Occipital lobe (tissue), 2 donors: ENCODE results near the gene TCN1. TPM values are rescaled to one million over a fixed set of nuclear protein-coding genes. Genes with fewer than 3 reads are reported as not detected.
"Not testable (repeated sequence)": the region's sequence is repeated elsewhere in the genome, so short reads cannot be mapped to it uniquely, and the experiment has no call there.

Source experiments
- DNase-seq: peaks from one replicate; lab custom pipeline; 2025; lab: John Stamatoyannopoulos, UW
- total RNA-seq: library from RNA; depleted of rRNA; stranded (reverse); fragments of >200 nt; gene quantifications from one replicate; pipeline ENCODE4 v1.2.3, GENCODE V29; 2014

The TCN1 gene
- total RNA-seq, 1 donor from 2014 or later = 1.2 TPM

DNA sequence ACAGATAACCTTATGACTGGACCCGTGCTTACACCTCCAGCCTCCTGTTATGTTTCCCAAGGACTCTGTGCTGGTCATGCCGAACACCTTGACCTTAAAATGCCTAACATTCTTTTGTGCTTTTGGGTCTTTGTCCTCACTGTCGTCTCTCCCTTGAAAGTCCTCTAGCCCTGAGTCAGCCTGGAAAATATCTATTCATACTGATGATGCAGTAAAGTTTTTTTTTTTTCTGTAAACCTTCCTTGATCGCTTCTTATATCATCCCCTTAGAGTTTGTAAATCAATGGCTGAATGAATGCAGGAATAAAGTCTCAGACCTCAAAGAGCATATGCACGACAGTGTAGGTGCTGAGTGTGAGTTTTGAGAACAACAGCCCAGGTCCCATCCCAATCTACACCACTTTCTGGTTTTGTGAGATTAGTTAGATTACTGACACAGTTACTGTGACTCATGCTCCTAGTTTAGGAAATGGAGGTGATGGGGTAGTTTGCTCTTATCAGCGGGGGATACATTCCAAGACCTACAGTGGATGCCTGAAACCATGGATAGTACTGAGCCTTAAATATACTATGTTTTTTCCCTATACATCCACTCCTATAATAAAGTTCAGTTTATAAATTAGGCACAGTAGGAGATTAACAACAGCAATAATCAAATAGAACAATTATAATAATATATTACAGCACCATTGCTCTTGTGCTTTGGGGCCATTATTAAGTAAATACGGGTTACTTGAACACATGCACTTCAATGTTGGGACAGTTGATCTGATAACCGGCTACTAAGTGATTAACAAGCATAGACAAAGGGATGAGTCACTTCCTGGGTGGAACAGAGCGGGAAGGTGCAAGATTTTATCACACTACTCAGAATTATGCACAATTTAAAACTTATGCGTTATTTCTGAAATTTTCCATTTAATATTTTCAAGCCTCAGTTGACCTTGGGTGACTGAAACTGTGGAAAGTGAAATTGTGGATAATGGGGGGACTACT, 8.6 kb downstream of the TCN1 start:
- no peak for DNase-seq

DNA sequence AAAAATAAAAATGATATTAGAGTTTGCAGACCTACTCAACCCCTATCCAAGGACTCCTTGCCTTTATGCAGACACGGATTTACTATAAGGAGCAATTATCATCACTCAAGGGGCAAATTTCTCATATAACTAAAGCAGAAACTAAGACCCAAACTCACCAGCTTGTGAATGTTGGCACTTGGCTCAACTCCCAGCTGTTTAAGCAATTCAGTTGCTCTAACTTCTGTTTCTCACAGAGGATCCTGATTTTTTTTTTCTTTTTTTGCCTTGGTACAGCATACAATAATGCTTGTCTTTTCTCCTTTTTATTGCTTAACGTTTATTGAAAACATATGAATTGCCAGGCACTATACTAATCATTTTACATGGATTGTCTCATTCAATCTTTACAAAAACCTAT, 11.4 kb downstream of the TCN1 start:
- no peak for DNase-seq

DNA sequence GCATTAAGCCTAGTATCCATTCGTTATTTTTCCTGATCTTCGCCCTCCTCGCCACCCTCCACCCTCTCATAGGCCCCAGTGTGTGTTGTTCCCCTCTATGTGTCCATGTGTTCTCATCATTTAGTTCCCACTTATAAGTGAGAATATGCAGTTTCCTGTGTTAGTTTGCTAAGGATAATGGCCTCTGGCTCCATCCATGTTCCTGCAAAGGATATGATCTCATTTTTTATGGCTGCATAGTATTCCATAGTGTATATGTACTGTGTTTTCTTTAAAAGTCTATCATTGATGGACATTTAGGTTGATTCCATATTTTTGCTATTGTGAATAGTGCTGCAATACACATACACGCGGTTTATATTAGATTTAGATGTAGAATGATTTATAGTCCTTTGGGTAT, 14.9 kb downstream of the TCN1 start:
- not testable (repeated sequence) for DNase-seq

DNA sequence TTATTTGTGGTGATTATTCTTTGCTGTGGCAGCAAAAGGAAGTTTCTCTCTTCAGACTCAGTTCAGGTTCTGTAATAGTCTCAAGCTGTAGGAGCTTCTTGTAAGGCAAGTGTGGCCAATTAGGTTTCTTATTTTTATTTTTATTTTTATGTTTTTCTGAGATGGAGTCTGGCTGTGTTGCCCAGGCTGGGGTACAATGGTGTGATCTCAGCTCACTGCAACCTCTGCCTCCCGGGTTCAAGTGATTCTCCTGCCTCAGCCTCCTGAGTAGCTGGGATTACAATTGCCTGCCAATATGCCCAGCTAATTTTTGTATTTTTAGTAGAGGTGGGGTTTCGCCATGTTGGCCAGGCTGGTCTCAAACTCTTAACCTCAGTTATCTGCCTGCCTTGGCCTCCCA, 16.7 kb downstream of the TCN1 start:
- DNase-seq = not testable (repeated sequence)

DNA sequence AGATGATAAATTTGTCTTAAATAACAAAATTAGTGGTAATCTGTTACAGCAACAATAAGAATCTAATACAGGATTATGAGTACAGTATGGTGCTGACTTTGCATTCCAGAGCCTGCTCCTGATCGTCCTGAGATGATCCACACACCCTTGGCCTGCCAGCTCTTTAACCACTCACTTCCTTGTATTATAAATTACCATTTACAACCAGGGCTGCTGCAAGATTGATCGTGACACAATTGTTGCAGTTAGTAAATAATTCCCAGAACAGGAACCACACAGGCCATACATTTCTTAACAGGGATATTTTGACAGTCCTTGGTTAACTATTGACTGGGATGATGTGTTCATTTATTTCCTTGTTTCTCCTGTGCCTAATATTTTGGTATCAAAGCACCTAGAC, 17.2 kb downstream of the TCN1 start:
- no peak for DNase-seq

DNA sequence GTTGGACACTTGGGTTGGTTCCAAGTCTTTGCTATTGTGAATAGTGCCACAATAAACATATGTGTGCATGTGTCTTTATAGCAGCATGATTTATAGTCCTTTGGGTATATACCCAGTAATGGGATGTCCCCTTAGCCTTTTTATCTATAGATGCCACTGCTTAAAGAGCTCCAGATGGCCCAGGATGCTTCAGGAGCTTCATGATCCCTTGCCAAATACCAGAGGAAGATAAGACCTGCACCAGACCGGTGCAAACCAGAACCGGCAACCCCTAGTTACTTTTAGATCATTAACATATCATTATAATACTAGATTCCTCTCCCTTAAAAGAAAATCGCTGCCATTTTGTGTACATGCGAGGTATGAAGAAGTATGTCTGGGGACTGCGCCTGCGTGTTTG, 17.8 kb downstream of the TCN1 start:
- not testable (repeated sequence) for DNase-seq

DNA sequence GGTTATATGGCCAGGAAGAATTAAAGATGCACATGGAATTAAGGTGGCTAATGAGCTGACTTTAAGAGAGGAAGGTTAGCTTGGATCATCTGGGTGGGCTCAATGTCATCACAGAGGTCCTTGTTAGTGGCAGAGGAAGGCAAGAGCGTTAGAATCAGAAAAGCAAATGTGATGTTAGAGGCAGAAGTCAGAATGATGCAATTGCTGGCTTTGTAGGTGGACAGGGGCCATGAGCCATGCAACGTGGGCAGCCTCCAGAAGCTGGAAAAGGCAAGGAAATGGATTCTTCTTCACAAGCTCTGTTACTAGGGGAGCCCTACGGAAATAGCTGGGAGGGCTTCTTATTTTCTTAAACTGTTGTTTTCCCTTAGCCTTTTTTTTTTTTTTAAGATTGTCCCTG, 18.7 kb downstream of the TCN1 start:
- no peak for DNase-seq

DNA sequence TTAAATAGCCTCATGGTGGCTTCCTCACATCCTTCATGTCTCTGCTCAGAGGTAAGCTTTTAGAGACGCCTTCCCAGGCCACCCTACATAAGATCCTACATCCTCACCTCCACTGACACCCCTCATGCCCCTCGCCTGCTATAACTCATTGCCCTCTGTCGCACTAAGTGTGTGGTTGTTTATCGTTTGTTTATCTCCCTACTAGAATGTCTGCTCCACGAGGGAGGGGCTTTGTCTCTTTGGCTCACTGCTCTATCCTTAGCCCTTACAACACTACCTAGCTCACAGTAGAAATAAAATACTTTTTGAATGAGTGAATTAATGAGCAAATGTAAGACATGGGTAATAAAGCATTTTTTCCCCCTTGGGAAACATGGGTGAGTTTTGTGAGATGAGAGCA, 19.7 kb downstream of the TCN1 start:
- no peak for DNase-seq

DNA sequence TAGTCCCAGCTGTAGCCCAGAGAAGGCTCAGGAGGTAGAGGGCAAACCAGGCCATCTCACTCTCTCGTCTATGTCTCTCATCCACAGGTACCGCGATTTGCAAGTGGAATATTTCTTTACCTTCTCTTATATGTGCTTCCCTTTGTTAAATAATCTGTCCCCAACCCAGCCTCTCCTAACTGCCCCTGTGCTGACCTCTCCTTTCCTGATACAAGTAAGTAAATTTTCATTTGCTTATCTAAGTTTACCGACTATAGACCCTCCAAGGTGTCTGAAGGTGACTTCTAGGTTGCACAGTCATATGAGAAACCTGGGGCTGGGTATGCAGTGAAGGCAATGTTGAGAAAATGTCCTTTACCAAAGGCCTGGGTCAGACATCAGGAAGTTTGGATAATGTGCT, 20.9 kb downstream of the TCN1 start, which contains the start of gene CBLIF:
CBLIF (minus strand) TSS at position 101 of the 400 bp plus-strand sequence; CDS start at position 55, 46 bp downstream.
- DNase-seq = no peak

DNA sequence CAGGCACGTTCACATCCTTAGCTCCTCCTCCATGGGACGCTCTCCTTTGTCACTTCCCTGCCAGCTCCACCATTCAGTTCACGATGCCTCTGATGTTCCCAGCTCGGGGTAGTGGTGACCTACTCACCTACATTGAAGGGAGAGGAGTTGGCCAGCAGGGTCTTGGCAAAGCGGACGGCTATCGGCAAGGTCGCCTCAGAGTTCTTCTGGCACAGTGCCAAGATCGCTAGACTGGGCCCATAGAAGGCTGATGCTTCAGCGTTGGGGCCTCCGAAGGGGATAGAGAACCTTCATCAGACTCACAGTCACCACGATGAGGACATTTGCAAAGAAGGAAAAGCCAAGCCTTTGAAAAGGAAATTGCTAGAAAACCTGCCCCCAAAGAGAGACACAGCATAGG, 24.0 kb downstream of the TCN1 start:
- no peak for DNase-seq

DNA sequence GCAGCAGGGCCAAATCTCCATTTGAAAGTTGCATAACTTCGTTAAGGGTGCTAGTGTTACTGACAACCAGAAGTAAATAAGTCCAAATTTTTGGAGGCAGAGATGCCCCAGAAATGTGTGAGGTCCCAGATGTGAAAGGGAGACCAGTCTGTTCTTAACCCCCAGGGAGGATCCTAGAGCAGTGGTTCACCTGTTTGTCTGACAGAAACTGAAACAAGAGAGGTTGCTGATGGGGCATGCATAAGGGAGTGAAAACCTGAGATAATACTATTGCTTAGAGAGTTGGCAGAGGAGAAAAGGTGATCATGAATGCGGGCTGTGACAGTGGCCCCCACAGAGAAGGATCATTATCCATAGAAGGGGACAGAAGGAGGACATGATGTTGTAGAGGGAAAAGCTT, 24.8 kb downstream of the TCN1 start:
- no peak for DNase-seq

DNA sequence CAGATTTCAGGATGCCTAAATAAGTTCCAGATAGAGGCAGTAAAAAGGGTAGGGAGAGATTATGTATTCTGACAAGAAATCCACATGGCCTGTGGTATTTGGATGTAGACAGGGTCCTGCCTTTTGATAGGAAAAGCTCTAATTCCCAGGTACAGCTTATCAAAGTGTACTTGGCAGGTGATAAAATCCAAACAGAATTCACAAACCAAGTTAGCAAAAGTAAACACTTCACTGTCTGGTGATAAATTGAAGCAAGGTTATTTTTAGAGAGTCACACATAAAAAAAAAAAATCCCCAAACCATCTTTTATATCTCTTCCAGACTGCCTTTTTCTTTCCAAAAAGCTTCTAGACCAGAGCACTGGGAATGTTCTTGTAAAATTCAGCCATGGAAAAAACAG, 26.7 kb downstream of the TCN1 start:
- no peak for DNase-seq

DNA sequence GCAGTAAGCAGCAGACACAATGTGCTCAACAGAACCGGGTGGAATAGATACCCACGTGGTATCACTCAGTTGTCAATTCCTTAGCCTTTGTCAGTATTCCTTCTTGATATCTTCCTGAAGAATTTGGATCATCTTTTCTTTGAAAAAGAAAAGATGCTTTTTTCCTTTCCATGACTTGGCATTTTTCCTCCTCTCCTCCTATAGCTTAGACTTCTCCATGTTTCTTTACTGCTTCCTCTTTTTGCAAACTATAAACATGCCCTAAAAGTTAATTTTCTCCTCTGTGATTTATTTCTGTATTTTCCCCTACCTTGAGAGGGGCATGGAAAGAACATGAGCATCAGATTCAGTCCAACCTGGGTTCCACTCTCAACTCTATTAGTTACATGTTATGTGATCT, 32.7 kb downstream of the TCN1 start:
- DNase-seq = no peak

DNA sequence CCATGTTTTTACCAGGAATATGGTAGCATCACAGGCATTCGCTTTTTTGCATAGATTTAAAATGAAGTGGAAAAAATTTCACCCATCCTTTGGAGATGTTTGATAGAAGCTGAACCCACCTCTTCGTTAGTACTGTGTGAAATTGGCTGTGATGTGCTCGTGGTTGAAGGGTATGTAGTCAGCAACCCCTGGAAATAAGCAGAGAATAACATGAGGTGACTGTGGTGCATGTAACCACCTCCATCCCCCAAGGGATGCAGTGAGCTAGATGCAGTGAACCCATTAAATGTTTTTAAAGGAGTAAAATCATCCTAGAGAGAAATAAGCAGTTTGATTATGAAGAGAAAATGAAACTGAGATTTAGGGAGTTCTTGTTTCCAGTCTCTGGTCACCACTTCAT, 36.9 kb downstream of the TCN1 start:
- no peak for DNase-seq

DNA sequence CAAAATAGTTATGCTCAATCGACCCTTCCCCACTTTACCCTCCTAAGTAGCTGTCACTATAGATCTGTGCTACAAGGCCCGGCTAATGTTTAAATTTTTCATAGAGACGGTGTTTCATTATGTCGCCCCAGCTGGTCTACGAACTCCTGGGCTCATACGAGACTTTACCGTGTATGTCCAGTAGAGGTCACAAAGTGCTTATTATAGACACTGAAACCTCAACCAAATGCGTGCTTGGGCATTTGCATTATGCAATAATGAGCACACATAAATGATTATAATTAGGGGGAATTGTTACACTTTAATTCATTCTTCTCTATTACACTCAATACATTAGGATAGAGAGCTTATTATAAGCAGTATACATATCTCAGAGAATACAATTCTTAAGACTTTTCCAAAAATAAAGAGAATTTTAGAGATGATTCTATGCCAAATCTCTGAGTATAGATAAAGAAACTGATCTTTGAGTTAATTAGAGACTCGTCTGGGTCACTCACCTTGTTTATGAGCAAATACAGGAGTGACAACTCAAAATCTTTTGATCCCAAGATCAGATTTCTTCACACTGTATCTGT, 43.2 kb downstream of the TCN1 start:
- DNase-seq = no peak

DNA sequence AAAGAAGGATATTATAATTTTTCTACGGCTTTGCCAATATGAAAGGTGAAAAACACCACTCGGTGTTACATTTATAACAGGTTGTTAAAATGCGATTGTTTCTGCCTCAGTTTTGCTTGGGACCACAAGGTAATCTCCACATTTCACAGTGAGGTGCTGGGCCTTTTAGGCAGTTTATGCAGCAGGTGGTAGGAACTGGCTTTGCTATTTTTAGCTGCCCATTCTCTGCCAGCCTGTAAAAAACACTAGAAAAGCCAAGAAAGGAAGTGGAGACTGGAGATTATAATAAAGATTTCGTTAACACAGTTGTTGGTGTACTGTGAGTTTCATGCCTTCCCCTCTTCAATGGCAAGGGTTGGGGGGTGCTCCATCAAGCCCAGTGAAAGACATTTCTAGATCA, 47.7 kb downstream of the TCN1 start:
- no peak for DNase-seq

DNA sequence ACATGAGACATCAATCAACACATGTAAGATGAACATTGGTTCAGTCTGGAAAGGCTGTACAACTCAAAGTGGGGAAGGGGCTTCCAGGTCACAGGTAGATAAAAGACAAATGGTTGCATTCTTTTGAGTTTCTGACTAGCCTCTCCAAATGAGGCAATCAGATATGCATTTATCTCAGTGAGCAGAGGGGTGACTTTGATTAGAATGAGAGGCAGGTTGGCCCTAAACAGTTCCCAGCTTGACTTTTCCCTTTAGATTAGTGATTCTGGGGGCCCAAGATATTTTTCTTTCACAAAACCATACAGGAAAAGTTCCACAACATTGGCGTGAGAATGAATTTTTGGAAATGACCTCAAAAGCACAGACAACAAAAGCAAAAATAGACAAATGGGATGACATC, 49.9 kb downstream of the TCN1 start:
- not testable (repeated sequence) for DNase-seq

DNA sequence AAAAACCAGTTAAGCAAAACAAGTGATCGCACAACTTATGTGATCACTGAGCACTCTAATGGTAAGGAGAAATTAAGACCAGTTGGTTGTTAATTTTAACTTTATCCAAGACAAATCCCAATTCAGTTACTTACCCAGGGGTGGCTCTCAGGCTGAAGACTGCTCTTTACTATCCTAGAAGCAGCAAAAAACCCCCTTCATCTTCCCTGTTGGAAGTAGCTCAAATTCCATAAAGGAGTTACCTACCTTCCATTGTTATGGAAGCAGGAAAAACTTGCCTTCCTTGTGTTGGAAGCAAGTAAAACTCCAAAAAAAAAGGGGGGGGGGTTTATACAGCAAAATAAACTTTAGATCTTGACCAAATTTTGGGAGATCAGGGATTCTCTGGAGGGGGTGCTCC, 50.5 kb downstream of the TCN1 start:
- DNase-seq = no peak

DNA sequence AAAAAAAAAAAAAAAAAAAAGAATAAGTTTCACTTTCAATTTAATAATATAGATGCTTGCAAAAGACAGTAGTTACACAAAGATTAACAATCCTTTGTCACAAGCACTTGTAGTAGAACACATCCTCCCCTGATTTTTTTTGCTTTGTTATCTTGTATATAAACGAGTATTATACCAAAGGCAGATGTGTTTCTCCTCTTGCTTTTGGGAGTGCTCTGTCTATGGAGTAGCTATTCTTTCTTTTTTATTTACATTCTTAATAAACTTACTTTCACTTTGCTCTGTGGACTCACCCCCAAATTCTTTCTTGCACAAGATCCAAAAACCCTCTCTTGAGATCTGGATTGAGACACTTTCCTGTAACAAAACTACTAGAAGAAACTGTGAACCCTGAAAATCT, 52.3 kb downstream of the TCN1 start:
- no peak for DNase-seq

DNA sequence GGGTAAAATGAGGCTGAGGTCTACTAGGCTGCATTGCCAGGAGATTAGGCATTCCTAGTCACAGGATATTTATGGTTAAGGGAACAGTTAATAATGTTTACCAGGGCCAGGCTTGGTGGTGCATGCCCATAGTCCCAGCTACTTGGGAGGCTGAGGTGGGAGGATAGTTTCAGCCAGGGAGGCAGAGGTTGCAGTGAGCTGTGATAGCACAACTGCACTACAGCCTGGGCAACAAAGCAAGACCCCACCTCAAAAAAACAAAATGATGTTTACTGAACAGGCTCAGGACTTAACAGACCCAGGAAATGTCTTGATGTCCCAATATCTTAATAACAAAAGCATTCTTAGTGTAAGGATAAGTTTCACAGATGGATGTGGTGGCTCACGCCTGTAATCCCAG, 52.9 kb downstream of the TCN1 start:
- DNase-seq = no peak

DNA sequence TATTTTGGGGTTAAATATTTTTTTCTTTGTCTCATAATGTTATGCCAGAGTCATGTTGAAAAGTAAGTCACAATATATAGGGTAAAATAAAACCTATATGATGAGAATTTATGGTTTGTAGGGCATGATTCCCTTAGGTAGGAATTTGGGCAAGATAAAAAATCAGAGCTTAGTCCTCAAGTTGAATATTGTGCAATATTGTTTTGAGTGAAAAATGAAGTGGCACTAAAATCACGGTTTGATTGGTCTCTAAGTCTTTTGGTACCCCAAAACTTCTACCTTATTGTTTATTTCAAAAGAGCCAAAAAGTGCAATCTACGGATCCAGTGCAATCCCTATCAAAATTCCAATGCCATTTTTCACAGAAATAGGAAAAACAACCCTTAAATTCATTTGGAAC, 54.1 kb downstream of the TCN1 start:
- DNase-seq = no peak

DNA sequence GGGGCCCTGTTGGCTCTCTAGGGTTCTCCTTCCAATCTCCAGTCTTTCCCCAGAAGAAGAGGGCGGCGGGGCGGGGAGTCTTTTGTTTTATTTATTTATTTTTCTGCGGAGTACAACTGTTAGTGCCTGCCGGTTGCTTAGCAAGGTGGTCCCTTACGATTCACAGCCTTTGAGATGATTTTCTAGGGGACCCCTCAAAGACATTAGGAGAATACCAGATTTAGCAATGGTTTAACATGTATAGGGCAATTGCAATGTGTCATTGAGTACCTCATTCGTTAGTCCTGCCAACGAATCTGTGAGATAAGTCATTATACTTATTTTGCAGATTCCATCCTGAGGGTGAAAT, 55.4 kb downstream of the TCN1 start:
- DNase-seq = no peak
